NCI-H128 (cell line): ENCODE data around the gene LINGO1.

ENCODE experiments used
- DNase-seq: peaks from one replicate; lab custom pipeline; 2025; ENCODE audit not compliant: unreplicated experiment; lab: John Stamatoyannopoulos, UW

The LINGO1 gene

GRCh38 chr15:77596821-77597803 lies 35.6 kb downstream of the LINGO1 start:
- DNase-seq = no peak

GRCh38 chr15:77595231-77595630 lies 37.5 kb downstream of the LINGO1 start:
- no peak for DNase-seq

GRCh38 chr15:77592758-77593157 lies 40.0 kb downstream of the LINGO1 start:
- no peak for DNase-seq

GRCh38 chr15:77591968-77592613 lies 40.6 kb downstream of the LINGO1 start:
- DNase-seq = no peak

- no peak for DNase-seq
Observed at GRCh38 chr15:77589839-77590238, 42.9 kb downstream of the LINGO1 start.

GRCh38 chr15:77588126-77588525 lies 44.6 kb downstream of the LINGO1 start:
- DNase-seq = no peak

GRCh38 chr15:77584691-77585090 lies 48.0 kb downstream of the LINGO1 start:
- DNase-seq = no peak

- DNase-seq = no peak
Observed at GRCh38 chr15:77584201-77584600, 48.5 kb downstream of the LINGO1 start.

GRCh38 chr15:77582763-77583162 lies 49.9 kb downstream of the LINGO1 start:
- DNase-seq = no peak

GRCh38 chr15:77581896-77582569 lies 50.7 kb downstream of the LINGO1 start:
- no peak for DNase-seq

- DNase-seq = no peak
Observed at GRCh38 chr15:77580996-77581682, 51.6 kb downstream of the LINGO1 start.

GRCh38 chr15:77579498-77580188 lies 53.1 kb downstream of the LINGO1 start:
- no peak for DNase-seq

- no peak for DNase-seq
Observed at GRCh38 chr15:77578641-77579372, 53.9 kb downstream of the LINGO1 start.

GRCh38 chr15:77577366-77577950 lies 55.3 kb downstream of the LINGO1 start:
- DNase-seq = no peak

GRCh38 chr15:77576538-77576937 lies 56.2 kb downstream of the LINGO1 start:
- DNase-seq = no peak

- no peak for DNase-seq
Observed at GRCh38 chr15:77575203-77575934, 57.3 kb downstream of the LINGO1 start.

- DNase-seq = no peak
Observed at GRCh38 chr15:77574521-77575202, 58.0 kb downstream of the LINGO1 start.

GRCh38 chr15:77573802-77574201 lies 58.9 kb downstream of the LINGO1 start:
- DNase-seq = no peak
